Esophagus (tissue), 2 donors: ENCODE data around the gene COL9A3. TPM values are rescaled to one million over a fixed set of nuclear protein-coding genes. Genes with fewer than 3 reads are reported as not detected.

Source experiments
- H3K27ac ChIP-seq, 2 donors: one replicate each; pipeline ENCODE4 v1.5.1; 2013; ENCODE audit warnings: low read depth in 2 of 2, mild to moderate bottlenecking in 2 of 2, inconsistent platforms in 1 of 2, low read length in 1 of 2, moderate library complexity in 1 of 2
- H3K27me3 ChIP-seq, 2 donors: one replicate each; pipeline ENCODE4 v1.6.1; 2013; ENCODE audit warnings: low read length in 2 of 2, control low read depth in 1 of 2, mild to moderate bottlenecking in 1 of 2; ENCODE audit not compliant: insufficient read depth in 2 of 2, control insufficient read depth in 1 of 2
- H3K36me3 ChIP-seq, 2 donors: one replicate each; pipeline ENCODE4 v1.6.1; 2013; ENCODE audit warnings: low read length in 1 of 2; ENCODE audit not compliant: control insufficient read depth in 2 of 2, insufficient read depth in 2 of 2
- H3K4me1 ChIP-seq, 2 donors: one replicate each; pipeline ENCODE4 v1.6.1; 2013; ENCODE audit warnings: low read length in 1 of 2; ENCODE audit not compliant: control insufficient read depth in 2 of 2, insufficient read depth in 2 of 2
- H3K4me3 ChIP-seq, 2 donors: one replicate each; pipeline ENCODE4 v1.5.1; 2013; ENCODE audit warnings: low read length in 2 of 2, mild to moderate bottlenecking in 2 of 2, low read depth in 1 of 2, moderate library complexity in 1 of 2
- H3K9me3 ChIP-seq, 2 donors: one replicate each; pipeline ENCODE4 v1.6.1; 2013; ENCODE audit warnings: mild to moderate bottlenecking in 2 of 2, low read depth in 1 of 2, low read length in 1 of 2, moderate library complexity in 1 of 2; ENCODE audit not compliant: control insufficient read depth in 2 of 2, insufficient read depth in 1 of 2
- WGBS, 2 donors: extraction: QIAGEN DNeasy Blood & Tissue Kit; methylation state at CpG; one replicate each; pipeline ENCODE4 v1.1.7; 2013; 5-methylcytosine and 5-hydroxymethylcytosine counted together
- polyA plus RNA-seq, 2 donors: library from polyadenylated mRNA; stranded (reverse); fragments of 200-250 nt; gene quantifications; one replicate each; pipeline ENCODE4 v1.2.3, GENCODE V29; 2013
- donor health status: healthy with polysubstance abuse.
- donor health status: Bipolar disorder and iron deficiency.

The COL9A3 gene
- 1 to 10 TPM; 1.4 to 3.8 TPM for polyA plus RNA-seq

GRCh38 chr20:62816884-62817873 is at the start of gene COL9A3:
COL9A3 (plus strand) TSS chr20:62817050; CDS start chr20:62817065, 15 bp downstream.
- Histone ChIP-seq H3K36me3 (peaks cover 3 to 12% of the 10 kb centered on the region in 2 donors), H3K9me3 (peaks cover 0 to 3% of the 10 kb centered on the region in 2 donors), H3K4me3 (peak within 1 kb of the TSS; percentile 3 to 13), H3K4me1 (peaks cover 3 to 24% of the 10 kb centered on the region in 2 donors), H3K27ac (no peak within 1 kb of the TSS), H3K27me3 (peaks cover 0 to 17% of the 10 kb centered on the region in 2 donors)
- WGBS, 2 donors, result 9 to 11% methylated on average over 48 to 108 of the region's 108 CpGs

- H3K4me3 ChIP-seq, result no peak overlapping the region
- H3K36me3 ChIP-seq, result no peaks in the 10 kb centered on the region
- peaks cover 0 to 10% of the 10 kb centered on the region in 2 donors for H3K4me1 ChIP-seq
- no peak overlapping the region for H3K27ac ChIP-seq
- no peaks in the 10 kb centered on the region for H3K27me3 ChIP-seq
- 67 to 78% methylated on average over 8 of the region's 8 CpGs for WGBS, 2 donors
- H3K9me3 ChIP-seq, result no peaks in the 10 kb centered on the region
These were observed 48.7 kb upstream of the COL9A3 start for GRCh38 chr20:62768234-62768546.

GRCh38 chr20:62768551-62769287 is 48.1 kb upstream of the COL9A3 start:
- Histone ChIP-seq H3K27me3 (no peaks in the 10 kb centered on the region), H3K36me3 (no peaks in the 10 kb centered on the region), H3K4me3 (no peak overlapping the region), H3K27ac (no peak overlapping the region), H3K9me3 (no peaks in the 10 kb centered on the region), H3K4me1 (peaks cover 2 to 15% of the 10 kb centered on the region in 2 donors)
- WGBS, 2 donors, result 37 to 40% methylated on average over 21 of the region's 21 CpGs

GRCh38 chr20:62769346-62770071 is 47.3 kb upstream of the COL9A3 start:
- H3K9me3 ChIP-seq, result no peaks in the 10 kb centered on the region
- no peak overlapping the region for H3K27ac ChIP-seq
- no peak overlapping the region for H3K4me3 ChIP-seq
- H3K4me1 ChIP-seq, result peaks cover 3 to 17% of the 10 kb centered on the region in 2 donors
- WGBS, 2 donors, result 83 to 89% methylated on average over 16 of the region's 16 CpGs
- no peaks in the 10 kb centered on the region for H3K36me3 ChIP-seq
- no peaks in the 10 kb centered on the region for H3K27me3 ChIP-seq

- Histone ChIP-seq H3K27me3 (no peaks in the 10 kb centered on the region), H3K9me3 (no peaks in the 10 kb centered on the region)
- 88 to 90% methylated on average over 20 of the region's 20 CpGs for WGBS, 2 donors
These were observed 46.5 kb upstream of the COL9A3 start for GRCh38 chr20:62770111-62770910.

GRCh38 chr20:62770916-62771315 is 45.9 kb upstream of the COL9A3 start:
- WGBS, 2 donors, result 79 to 83% methylated on average over 14 of the region's 14 CpGs
- Histone ChIP-seq H3K9me3 (no peaks in the 10 kb centered on the region), H3K4me1 (peaks cover 3 to 19% of the 10 kb centered on the region in 2 donors), H3K4me3 (no peak overlapping the region), H3K36me3 (no peaks in the 10 kb centered on the region), H3K27me3 (no peaks in the 10 kb centered on the region), H3K27ac (no peak overlapping the region)

More at GRCh38 chr20:62770111-62770910, 46.5 kb upstream of the COL9A3 start:
- Histone ChIP-seq H3K36me3 (no peaks in the 10 kb centered on the region), H3K4me1 (peaks cover 3 to 19% of the 10 kb centered on the region in 2 donors), H3K27ac (no peak overlapping the region), H3K4me3 (no peak overlapping the region)

GRCh38 chr20:62771396-62772102 is 45.3 kb upstream of the COL9A3 start:
- Histone ChIP-seq H3K9me3 (peaks cover 0 to under 1% of the 10 kb centered on the region in 2 donors), H3K4me1 (peaks cover 3 to 21% of the 10 kb centered on the region in 2 donors), H3K27me3 (no peaks in the 10 kb centered on the region), H3K27ac (no peak overlapping the region), H3K4me3 (no peak overlapping the region), H3K36me3 (no peaks in the 10 kb centered on the region)
- 77% methylated on average over 25 of the region's 25 CpGs for WGBS, 2 donors

- Histone ChIP-seq H3K9me3 (peaks cover 0 to 2% of the 10 kb centered on the region in 2 donors), H3K27me3 (no peaks in the 10 kb centered on the region), H3K4me1 (peaks cover 3 to 19% of the 10 kb centered on the region in 2 donors), H3K36me3 (no peaks in the 10 kb centered on the region), H3K27ac (no peak overlapping the region), H3K4me3 (no peak overlapping the region)
- WGBS, 2 donors, result 87 to 88% methylated on average over 23 of the region's 23 CpGs
These were observed 44.7 kb upstream of the COL9A3 start for GRCh38 chr20:62772103-62772611.
